TTC549 (cell line): ENCODE results near the gene DYRK4.

Experiments
- FAIRE-seq: peaks from 2 replicates; lab custom pipeline; 2012; peaks lifted over from hg19 to GRCh38; lab: Jason Lieb, UNC

DYRK4 gene

DNA sequence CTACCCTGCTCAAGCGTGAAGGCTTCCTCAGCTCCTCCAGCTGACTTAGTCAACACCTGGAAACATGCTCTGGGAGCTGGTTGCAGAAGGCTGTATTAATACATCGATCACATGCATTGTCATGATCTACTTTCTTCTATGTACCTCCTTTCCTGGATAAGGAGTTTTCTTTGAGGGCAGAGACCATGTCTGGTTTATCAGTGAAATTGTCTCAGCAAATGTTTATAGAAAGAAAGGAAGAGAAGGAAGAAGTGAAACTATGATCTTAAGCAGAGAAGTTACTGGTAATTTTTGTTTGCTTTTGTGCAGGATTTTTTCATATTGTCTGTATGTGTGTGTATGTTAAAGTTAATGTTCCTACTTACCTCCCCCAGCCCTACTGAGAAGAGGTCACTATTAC, 4.5 kb downstream of the DYRK4 start:
- no peak for FAIRE-seq

DNA sequence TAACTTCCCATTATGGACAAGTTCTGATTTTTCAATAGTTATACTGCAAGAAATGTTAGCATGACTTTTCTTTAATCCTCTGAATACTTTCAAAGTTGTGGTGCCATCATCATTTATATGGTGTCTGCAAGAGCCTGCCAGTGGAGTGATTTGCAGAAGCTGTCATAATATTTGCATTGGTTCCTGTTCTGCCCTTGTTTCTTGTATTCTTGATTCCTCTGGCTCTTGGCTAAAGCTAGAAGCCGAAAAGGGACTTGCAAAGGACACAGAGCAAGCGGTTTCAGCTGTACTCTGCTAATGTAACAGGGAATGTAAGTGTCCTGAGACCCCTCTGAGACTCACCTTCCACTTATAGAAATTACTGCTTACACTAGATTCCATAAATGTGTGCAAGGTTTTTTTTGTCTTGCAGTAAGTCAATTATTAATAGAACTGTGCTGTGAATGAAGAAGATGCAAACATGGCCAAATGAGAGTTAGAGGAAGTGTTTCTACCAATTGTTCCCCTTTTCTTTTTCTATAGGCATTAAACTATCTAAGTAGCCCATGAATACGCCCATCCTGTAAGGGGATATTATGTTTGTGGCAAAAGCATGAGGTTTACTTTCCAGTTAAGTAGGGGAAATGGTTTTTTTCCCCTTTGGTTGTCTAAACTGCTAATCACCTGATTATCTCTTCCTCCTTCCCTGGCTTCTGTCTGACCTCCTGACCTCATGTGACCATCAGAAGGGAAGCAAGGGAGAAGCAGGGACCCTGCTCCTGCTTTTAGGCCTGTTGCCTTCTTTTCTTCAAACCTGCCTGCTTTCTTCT, 5.3 kb downstream of the DYRK4 start:
- no peak for FAIRE-seq

DNA sequence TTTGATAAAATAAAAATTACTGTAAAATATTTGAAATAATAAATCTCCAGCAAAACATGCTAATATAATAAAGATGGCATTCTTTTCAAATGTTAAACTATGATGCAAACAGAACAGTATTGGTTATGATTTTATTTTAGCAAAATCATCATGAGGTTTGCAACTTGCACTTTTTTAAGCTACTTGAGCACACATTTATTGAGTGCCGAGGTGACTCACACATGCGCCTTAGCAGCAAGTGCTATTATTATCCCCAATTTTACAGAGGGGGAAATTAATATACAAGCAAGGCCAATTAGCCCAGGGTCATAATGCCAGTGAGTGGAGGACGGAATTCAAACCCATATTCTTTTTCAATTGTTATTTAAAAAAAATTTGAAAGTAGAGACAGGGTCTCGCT, 7.3 kb downstream of the DYRK4 start:
- FAIRE-seq, result no peak

- no peak for FAIRE-seq
Observed at GRCh38 chr12:4572680-4573079, 10.7 kb downstream of the DYRK4 start.

DNA sequence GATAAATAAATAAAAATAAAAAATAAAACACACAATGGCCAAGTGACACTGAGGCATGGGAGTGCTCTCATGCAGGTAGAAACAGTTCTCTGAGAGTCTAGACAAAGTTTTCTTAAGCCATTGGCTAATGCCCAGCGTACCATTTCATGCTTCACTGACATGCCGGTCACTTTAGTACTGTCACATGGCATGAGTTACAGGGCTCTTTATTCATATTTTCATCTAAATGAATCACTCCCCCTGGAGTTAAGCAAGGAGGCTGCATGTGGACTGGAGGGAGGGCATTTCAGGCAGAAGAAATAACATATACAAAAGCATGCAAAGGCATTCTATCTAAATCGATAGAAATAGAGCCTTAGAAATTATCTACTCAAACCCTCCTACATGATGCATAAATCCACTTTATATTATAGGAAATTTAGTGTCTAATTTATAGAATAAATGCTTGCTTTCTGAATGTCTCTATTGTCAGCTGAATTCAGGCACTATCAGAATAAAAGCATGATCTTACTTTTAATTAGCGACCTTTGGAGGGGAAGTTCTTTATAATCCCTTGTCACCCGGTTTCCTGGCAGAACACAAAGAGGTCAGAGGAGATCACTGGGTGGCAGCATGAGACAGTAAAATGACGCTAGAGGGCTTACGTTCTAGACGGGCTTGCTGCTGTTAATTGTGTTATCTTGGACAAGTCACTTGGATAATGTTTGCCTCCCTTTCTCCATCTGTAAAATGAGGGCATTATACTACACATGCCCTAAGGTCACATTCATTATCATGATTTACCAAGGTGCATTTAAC, 17.5 kb downstream of the DYRK4 start:
- FAIRE-seq, result no peak

GRCh38 chr12:4580281-4580688, 18.3 kb downstream of the DYRK4 start:
- FAIRE-seq, result no peak

GRCh38 chr12:4584281-4584680, 22.3 kb downstream of the DYRK4 start:
- FAIRE-seq, result no peak

DNA sequence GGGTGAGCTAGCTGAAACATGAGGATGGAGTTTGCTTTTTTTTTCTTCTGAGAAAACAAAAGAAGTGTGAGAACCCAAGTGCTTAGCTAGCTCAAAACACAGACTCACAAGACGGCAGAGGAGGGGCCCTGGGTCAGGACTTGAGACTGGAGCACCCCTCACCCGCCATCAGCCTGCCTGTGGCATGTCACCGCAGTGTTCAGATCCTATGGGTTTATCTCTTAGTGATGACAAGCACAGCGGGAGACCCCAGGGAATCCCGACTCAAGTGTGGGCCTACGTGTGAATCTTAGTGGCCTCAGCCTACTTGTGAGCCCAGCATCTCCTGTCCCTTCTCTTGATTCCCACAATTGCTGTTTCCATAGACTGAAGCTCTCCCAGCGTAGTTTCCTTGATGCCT, 22.9 kb downstream of the DYRK4 start:
- FAIRE-seq, result no peak

DNA sequence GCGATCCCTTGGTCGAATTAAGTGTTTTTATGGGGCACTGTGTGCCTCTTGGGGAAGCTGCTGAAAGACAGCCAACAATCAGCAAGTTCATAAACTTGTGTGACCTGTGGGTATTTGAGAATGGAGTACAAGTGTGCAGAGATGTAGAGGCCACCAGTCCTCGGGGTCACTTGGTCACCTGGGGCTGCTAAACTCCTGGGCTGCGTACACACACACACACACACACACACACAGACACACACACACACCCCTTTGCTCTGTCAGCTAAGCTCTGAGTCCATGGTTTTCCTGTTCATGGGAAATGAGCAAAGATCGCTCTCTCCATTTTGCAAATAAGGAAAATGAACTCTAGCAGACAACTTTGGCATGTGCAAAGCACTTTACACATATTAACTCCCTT, 24.5 kb downstream of the DYRK4 start:
- no peak for FAIRE-seq

DNA sequence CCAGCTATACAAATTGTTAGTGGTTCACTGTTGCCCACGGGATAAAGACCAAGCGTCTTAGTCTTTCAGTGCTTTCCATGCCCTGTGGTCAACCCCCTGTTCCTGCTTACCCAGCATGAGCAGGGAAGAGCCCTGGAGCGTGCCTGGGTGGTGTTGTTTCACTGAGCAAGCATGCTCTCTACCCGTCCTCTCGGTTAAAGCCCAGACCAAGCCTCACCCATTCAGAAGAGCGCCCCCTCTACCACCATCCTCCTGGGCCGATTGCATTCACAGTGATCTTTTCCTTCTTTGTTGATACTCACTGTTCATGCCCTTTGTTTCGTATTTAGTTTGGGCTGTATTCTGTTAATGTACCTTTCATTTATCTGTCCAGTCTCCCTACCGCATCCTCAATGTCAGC, 25.1 kb downstream of the DYRK4 start:
- FAIRE-seq, result no peak

DNA sequence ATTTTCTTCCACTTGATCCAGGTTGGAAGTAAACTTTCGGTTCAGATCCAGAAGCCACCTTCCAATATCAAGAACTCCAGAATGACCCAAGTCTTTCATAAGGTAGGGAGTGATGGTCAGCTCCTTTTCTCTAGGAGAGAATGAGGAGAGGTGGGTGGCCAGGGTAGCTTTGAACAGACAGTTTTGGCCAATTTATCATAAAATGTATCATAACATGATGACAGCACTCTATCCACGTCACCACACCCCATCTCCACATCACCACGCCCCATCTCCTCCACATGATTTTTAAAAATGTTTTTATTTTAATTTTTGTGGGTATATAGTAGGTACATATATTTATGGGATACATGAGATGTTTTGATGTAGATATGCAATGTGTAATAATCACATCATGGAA, 26.9 kb downstream of the DYRK4 start:
- FAIRE-seq, result no peak

GRCh38 chr12:4589941-4590340, 27.9 kb downstream of the DYRK4 start:
- FAIRE-seq, result no peak

GRCh38 chr12:4591180-4591687, 29.2 kb downstream of the DYRK4 start:
- no peak for FAIRE-seq

DNA sequence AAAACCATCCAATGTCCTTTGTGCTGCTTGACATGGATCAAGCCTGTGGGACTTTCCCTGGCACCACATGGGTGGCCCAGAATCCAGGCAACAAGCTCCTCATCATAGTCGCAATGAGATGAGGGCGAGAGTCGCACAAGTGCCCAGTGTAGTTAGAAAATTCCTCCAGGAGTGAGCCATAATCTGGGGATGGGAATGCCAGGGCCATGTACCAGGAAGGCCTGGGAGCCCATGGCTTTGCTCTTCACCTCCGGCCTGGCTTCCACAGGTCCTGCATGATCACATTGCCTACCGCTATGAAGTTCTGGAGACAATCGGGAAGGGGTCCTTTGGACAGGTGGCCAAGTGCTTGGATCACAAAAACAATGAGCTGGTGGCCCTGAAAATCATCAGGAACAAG, 33.9 kb downstream of the DYRK4 start:
- FAIRE-seq, result no peak

DNA sequence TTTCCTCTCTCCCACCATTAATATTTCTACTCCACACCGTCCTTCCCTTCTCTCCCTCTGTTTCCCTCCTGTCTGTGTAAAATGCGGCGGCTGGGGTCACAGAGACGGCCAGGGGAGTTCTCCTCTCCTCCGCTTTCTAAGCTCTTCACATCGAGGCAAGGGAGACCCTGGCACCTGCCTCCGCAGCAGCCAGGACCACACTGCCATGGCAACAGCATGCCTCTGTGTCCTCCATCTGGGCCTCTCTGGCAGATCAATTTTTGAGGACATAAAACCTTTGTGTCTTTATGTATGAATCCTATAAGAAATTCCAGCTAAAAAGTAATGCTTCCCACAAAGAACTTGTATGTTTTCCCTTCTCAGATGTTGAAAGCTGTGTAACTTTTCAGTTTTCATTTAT, 41.4 kb downstream of the DYRK4 start:
- no peak for FAIRE-seq

DNA sequence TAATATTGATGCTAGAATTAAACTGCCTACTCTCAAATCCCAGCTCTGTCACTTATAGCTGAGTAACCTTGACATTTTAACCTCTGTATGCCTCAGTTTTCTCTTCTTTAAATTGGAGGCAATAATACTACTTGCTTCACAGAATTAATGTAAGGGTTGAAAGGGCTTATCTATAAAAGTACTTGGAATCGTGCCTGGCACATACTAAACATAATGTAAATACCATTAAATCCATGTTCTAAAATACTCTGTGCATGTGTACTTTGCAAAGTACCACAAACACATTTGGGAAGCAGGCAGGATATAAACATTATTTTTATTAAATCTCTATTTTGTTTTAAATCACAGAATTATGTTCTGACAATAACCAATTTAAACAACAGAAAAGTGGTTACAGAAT, 41.9 kb downstream of the DYRK4 start:
- FAIRE-seq, result no peak

- FAIRE-seq, result peak; percentile 54
Observed at GRCh38 chr12:4604684-4605193, 42.7 kb downstream of the DYRK4 start.

DNA sequence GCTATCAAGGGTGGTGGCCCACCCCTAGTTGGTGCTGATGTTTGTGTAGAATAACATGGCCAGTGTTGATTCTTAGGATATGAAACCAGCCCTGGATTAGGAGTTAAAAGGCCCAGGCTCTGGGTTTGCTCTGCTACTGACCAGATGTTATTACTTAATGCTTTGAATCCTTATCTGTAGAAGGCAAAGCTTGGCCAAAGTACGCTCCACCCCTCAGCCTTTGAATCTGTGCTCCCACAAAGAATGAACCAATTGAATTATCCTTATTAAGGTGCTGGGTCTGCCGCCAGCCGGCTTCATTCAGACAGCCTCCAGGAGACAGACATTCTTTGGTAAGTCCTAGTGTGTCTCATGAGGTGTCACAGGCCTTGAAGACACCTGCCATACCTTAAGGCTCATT, 45.0 kb downstream of the DYRK4 start:
- FAIRE-seq, result no peak

- FAIRE-seq, result no peak
Observed at GRCh38 chr12:4609071-4609470, 47.1 kb downstream of the DYRK4 start.

DNA sequence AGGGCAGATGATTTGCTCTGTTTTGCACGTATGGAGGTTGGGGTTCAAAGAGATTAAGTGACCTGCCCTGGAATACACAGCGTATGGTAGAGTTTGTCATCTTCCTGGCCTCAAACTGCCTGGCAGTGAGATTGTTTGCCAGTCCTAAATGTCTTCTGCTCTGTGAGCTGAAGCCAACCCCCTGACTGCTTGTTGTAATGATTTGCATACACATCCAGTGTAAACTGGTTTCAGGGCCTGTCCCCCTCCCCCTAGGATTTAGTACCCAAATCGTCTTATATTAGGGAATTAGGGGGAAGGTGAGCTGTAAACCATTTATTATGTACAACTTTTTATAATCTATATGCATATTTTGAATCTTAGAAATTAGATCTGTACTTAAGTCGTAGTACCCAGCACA, 48.5 kb downstream of the DYRK4 start:
- no peak for FAIRE-seq

- FAIRE-seq, result no peak
Observed at GRCh38 chr12:4615667-4616066, 53.7 kb downstream of the DYRK4 start.

- no peak for FAIRE-seq
Observed at GRCh38 chr12:4621511-4621910, 59.5 kb downstream of the DYRK4 start.

GRCh38 chr12:4626543-4626942, 64.5 kb downstream of the DYRK4 start:
- no peak for FAIRE-seq
